Endometrial microvascular endothelial cells (primary cell): Measurements from ENCODE around the gene ELFN1. TPM values are rescaled to one million over a fixed set of nuclear protein-coding genes. Genes with fewer than 3 reads are reported as not detected.

ENCODE experiments used
- in situ Hi-C: cut with HindIII; loops from 2 replicates; pipeline ENCODE4 v1.10.0; 2017; ENCODE audit warnings: low sequenced_read_pairs, low pct_unique_long_range_greater_than_20kb; ENCODE audit errors: inconsistent ontology term
- total RNA-seq: library from RNA; depleted of rRNA; stranded (reverse); fragments of >200 nt; gene quantifications from one replicate; pipeline ENCODE4 v1.2.3, GENCODE V29; 2015; ENCODE audit errors: inconsistent ontology term

ELFN1 gene
- total RNA-seq, 1 donor from 2014 or later: 0.46 TPM

DNA sequence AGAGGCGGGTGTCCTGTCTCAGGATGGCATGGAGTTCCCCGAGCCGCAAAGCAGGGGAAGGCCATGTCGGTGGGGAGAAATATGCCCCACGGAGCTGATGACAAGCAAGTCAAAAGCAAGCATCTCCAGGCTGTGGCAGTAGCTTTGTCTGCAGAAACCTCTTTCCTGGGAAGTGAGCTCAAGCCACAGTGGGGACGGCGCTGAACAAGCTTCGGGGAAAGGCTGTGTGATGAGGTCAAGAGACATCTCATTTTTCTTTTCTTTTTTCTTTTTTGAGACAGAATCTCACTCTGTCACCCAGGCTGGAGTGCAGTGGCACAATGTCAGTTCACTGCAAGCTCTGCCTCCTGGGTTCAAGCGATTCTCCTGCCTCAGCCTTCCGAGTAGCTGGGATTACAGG lies 62.6 kb downstream of the ELFN1 start:
- in situ Hi-C loops: no loop called here

DNA sequence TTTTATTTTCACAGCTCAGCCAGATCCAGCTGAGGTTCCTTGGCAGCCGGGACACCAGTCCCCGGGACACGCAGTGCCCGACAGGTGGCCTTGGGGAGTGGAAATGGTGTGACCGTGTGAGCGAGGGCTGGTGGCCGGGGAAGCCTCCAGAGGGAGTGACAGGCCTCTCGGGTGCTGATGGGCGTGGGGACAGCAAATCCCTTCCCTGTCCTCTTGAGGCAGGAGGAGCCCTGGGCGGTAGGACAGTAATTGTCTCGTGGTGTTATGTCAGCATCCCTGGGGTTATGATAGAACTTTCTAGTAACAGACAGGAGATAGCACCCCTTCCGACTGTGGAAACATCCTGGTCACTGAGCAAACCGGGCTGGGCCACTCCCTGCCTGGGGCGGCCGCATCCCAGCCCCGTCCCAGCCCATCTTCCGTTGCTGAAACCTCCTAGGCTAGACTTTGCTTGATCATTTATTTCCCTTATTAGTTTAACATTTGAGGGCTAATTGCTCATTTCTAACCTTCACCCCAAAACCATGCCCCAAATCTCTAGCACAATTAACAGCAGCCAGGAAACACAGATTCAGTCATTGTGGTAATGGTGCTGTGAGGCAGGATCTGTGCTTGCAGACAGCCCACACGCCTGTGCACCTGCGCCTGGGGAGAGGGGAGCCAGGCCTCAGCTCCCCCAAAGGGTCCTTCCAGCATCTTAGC lies 63.3 kb downstream of the ELFN1 start:
- in situ Hi-C loops: no loop called here

DNA sequence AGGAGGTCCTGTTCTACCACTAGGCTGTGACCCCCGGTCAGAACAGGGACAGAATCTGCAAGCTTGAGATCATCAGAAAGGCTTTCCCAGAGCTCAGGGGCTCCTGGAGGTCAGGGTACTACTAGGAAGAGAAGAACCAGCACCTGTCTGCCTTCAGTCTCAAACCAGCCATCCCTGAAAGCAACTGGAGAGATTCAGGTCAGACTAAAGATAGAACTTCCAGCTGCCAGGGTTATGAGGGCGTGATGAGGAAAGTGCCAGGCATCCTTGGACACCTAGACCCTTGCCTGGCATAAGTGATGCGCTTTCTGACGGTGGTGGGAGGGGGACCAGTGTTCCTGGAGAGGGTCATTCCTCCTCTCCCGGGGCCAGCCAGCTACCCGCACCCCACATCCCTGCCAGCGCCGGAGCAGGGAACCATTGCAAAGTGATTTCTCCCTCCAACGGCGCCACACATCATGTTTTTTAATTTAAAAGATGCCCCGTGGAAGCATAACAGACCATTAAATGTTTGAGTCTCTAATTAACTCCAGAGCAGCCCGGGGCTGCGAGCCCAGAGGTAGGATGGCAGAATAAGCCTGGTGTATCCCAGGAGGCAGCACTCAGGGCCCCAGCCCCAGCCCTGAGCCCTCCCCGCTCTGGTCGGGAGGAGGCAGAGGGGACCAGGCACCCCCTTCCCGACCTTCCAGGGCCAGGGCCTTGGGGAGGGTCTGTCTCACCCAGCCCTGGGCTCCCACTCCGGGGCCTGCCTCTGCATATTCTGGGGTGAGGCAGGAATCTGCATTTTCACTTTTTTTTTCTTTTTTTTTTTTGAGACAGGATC lies 64.0 kb downstream of the ELFN1 start:
- in situ Hi-C loops: no loop called here

GRCh38 chr7:1735262-1735661 lies 65.2 kb downstream of the ELFN1 start:
- in situ Hi-C loops: no loop called here

DNA sequence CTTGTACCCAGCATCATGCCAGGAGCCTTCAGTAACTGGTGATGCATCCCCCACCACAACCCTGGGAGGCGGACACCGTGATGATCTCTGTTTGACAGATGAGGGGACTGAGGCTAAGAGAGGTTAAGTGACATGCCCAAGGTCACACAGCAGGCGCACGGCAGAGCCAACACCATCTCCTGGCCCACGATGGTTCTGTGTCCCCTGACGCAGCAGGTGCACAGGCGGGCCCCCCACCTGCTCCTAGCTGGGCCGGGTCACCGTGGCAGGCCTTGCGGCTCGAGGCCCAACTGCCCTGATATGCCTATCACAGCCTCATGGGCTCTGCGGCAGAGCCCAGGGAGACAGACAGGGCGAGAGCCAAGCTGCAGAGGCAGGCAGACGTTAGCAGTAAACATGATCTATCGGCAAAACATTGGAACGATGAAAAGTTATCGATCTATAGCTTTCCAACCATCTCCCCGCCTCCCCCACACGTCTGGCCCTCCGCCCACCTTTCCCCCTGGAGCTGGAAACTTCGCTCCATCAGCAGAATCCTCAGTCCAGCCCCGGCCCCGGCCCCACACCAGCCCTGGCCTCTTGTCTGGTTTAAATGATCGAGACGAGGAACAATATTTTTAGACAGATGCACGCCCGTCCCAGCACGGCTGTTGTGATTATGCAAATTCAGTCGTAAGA lies 65.9 kb downstream of the ELFN1 start:
- in situ Hi-C loops: no loop called here

DNA sequence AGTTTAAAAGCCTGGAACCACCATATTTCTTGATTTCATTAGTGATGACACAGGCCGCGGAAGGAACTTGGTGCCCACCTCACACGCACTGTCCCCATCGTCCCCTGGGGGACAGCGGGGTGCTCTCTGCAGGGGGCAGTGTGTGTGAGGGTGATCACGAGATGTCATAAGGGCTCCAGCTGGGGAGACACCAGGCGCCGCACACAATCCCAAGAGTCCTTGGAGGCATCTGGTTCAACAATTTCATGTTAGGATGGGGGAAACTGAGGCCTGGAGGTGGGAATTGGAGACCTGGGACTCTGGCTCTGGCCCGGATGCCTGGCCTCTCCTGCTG lies 66.4 kb downstream of the ELFN1 start:
- in situ Hi-C loops: no loop called here

DNA sequence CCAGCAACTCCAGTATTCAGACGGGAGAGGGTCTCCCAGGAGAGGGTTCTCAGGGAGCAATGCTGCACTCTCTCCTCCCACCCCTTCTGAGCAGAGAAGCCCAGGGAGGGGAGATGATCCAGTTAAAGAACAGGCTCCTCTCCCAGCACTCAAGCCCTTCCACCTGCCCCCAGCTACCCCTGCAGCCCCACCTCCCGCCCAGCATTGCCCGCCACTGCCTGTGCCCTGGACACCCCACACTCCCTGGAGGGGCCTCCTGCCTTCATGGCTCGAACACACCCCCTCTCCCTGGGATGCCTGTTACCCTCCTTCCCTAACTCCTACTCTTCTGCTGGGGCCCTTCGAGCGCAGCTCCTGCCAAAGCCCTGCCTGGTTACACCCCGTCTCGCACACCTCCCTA lies 66.8 kb downstream of the ELFN1 start:
- in situ Hi-C loops: no loop called here

GRCh38 chr7:1737523-1737922 lies 67.4 kb downstream of the ELFN1 start:
- in situ Hi-C loops: no loop called here

DNA sequence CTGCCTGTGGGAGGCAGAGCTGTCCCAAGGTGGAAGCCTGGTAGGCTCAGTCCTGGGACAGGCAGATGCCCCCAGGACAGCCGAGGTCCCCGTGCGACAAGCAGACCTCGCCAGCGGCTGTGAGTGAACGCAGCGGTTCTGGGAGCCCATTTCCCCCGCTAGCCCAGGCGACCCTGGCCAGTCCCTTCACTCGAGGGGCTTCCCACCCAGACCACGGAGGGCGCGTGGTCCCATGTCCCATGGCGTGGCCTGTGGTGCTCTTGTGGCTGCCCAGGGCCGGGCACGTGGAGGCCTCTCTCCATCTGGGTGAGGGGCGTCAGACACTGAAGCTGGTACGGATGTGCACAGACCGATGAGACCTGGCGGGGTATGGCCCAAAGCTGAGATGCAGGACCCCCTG lies 67.9 kb downstream of the ELFN1 start:
- in situ Hi-C loops: no loop called here

DNA sequence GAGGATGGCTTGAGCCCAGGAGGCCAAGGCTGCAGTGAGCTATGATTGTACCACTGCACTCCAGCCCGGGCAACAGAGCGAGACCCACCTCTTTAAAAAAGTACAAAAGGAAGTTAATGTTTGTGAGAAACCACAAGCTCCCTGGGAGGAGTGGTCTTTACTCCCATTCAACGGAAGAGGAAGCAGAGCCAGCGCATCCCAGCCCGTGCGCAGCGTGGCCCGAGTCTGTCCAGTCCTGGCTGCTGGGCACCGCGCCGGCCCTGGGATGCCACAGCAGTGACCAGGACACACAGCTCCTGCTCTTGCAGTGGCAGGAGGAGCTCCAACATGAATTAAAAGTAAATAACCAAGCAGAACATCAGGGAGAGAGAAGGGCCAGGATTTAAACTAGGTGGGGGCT lies 68.4 kb downstream of the ELFN1 start:
- in situ Hi-C loops: no loop called here

GRCh38 chr7:1738956-1739355 lies 68.9 kb downstream of the ELFN1 start:
- in situ Hi-C loops: no loop called here

- in situ Hi-C loops: no loop called here
Observed at GRCh38 chr7:1739593-1739992, 69.5 kb downstream of the ELFN1 start.

DNA sequence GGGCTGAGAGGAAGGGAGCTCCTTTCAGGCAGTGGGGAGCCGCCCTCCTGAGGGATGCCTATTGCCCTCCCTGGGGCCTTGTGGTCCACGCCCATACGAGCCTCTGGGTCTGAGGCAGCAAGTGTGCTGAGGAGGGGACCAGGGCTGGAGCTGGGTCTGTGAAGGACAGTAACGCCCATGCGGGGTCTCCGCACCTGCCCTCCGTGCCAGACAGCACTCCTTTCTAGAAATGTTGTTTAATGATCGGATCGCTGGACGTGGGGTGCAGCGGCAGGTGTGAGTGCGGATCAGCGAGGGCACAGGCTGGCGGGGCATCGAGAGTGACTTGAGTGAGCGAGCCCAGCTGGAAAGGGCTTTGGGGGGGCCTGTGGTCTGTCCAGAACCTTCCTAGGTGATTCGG lies 70.1 kb downstream of the ELFN1 start:
- in situ Hi-C loops: no loop called here

- in situ Hi-C loops: no loop called here
Observed at GRCh38 chr7:1741246-1741645, 71.2 kb downstream of the ELFN1 start.

DNA sequence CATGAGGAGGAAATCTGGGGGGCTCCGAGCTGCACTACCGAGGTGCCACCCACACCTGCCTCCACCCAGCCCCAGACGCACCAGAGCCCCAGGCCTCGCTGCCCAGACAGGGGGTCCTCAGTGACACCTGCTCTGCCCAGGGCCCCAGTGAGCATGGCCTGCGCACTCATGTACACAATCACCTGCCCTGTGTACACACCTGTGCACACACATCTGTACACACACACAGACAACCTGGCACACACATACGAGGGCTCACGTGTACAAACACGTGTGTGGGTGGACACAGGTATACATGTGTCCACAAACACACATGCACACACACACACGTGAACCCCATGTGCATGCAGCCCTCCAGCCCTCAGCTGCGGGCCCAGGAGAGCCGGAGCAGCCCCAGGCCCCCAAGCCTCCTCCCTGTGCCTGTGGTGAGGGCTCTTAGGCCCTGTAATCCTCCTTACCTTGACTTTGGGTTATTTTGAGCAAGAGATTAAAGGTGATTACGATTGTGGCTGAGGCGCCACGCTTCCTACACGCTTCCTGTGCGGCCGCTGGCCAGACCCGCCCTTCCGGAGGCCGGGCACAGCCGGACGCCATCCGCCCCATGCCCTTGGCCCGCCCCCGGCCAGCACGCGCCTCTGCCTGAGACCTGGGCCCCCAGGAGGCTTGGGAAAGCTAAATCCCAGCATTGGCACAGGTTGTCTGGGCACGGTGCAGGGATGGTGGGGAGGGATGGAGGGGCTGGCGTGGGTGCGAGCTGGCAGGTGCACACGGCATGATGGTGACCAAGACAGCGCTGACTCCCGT lies 71.9 kb downstream of the ELFN1 start:
- in situ Hi-C loops: no loop called here

DNA sequence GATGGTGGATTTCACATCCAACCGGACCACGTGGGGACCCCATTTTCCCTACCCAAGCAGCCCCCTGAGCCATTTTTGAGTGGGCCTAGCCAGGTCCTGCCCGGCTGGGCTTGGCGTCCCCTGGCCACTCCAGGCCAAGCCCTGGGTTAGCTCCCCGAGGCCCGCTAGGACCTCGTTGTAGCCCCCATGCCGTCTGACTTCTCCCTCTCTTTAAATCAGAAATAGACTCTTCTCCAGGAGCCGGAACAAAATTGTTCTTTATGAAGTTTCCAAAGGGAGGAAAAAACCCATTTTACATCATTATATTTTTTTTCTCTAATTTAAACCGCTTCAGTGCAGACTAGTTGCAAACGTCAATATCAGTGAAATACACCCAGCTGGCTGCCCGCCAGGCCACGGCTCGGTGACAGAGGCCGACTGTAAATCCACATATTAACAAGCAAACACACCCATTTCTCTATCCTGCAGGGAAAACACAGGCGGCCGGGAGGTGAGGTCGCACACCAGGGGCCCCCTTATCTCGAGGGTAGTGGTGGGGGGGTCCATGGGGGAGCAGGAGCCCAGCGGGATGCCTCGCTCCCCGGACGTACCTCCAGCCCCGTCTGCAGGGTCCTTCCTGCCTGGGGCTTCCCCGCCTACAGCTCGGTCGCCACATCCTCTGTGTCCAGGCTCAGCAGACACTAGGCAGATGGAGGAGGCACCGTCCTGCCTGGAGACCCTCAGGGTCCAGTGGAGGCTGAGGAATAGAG lies 72.7 kb downstream of the ELFN1 start:
- in situ Hi-C loops: no loop called here

DNA sequence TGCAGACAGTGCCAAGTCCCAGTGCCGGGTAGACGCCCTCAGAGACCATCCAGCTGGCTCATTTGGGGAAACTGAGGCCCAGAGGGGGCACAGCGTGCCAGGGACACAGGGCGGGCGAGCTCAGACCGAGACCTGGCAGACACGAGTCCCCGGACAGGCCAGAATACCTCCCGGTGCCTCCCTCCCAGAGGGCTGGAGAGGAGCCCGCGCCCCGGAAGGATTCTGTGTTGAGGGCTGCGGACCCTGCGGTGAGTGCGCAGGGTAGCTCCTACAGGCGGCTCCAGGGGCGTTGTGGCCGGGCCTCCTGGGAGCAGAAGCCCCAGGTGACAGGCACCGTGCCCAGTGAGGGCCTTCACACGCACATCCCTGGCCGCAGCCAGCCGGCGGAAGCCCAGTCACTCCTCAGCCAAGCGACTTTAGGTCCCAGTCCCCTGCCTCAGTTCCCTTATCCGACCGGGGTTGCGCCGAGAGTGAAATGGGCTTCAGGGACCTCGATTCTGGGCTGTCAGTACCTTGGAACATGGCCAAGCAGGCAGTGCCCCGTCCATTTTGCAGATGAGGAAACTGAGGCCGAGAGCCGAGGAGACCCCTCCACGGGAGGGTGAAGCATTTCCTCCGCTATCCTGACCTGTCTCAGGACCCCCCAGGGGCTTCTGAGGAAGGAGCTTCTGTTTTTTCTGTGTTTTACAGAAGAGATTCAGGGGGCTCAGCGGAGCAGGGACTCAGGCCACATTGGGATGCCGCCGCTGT lies 73.6 kb downstream of the ELFN1 start:
- in situ Hi-C loops: no loop called here
